Subcutaneous adipose tissue (tissue), 4 donors: ENCODE data around the gene IGSF9B. TPM values are rescaled to one million over a fixed set of nuclear protein-coding genes. Genes with fewer than 3 reads are reported as not detected.

Source experiments
- total RNA-seq, 4 donors: library from RNA; depleted of rRNA; stranded (reverse); fragments of >200 nt; gene quantifications; one replicate each; pipeline ENCODE4 v1.1.0, GENCODE V29; 2016
- TF ChIP-seq, protein P1 (sequence below): fragments of 450-650 bp; IDR thresholded peaks from one replicate; pipeline ENCODE4 v1.5.1; 2016; ENCODE audit warnings: low read depth, mild to moderate bottlenecking, control low read depth, antibody characterized with exemption, moderate library complexity

Gene IGSF9B
- total RNA-seq, 4 donors from 2014 or later: 1.0 to 6.8 (median 2.3) TPM

DNA sequence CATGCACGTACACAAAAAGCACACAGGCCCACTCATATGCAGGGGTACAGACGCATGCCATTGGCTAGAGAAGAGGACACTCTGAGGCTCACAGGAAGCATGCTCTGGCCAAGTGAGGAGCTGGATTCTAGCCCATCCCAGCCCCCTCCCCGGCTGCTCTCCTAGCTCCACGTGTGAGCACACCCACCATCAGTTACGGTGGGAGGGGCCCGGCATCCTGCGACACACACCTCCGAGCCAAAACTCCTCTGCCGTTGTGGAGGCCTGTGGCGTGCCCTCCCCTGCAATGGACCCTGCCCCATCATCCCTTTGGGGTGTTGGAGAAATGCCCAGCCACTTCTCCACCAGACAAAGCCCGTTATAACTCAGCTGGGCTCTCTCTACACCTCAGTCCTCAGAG is 15.1 kb upstream of the IGSF9B start:
- TF ChIP-seq, protein P1, sequence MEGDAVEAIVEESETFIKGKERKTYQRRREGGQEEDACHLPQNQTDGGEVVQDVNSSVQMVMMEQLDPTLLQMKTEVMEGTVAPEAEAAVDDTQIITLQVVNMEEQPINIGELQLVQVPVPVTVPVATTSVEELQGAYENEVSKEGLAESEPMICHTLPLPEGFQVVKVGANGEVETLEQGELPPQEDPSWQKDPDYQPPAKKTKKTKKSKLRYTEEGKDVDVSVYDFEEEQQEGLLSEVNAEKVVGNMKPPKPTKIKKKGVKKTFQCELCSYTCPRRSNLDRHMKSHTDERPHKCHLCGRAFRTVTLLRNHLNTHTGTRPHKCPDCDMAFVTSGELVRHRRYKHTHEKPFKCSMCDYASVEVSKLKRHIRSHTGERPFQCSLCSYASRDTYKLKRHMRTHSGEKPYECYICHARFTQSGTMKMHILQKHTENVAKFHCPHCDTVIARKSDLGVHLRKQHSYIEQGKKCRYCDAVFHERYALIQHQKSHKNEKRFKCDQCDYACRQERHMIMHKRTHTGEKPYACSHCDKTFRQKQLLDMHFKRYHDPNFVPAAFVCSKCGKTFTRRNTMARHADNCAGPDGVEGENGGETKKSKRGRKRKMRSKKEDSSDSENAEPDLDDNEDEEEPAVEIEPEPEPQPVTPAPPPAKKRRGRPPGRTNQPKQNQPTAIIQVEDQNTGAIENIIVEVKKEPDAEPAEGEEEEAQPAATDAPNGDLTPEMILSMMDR: no peak

DNA sequence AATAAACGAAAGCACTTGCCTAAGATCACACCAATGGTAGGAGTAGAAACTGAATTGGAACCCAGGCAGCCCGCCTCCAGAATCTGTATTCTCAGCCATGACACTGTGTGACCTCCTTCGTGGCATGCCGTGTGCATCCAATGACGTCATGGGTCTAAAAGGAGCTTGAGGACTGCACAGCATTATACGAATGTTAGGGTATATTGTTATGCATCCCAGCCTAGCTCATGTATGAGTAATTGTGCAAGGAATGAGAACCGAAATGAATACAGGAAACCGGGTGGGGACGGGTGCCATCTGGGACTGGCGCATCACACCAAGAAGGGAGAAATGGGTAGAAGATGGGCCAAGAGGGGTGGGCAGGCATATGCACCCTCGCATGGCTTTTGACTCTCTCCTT is 12.3 kb upstream of the IGSF9B start:
- TF ChIP-seq, protein P1: no peak

DNA sequence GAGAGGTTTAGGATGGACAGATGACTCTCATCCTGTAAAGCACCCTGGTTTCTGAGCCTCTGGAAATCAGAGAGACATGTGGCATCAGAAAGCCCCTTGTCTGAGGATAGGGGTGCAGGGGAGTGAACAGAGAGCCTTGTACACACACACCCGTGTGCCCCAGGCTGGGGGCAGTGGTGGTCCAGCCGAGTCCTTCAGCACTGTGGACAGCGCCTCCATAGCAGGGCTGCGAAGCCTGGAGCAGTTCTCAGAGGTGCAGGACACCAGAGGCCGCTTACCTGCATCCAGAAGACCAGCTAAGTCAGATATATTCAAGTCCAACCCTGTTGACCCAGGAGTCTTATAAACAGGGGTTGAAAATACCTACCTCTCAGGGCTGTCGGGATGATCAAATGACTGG is 11.5 kb upstream of the IGSF9B start:
- TF ChIP-seq, protein P1: no peak

DNA sequence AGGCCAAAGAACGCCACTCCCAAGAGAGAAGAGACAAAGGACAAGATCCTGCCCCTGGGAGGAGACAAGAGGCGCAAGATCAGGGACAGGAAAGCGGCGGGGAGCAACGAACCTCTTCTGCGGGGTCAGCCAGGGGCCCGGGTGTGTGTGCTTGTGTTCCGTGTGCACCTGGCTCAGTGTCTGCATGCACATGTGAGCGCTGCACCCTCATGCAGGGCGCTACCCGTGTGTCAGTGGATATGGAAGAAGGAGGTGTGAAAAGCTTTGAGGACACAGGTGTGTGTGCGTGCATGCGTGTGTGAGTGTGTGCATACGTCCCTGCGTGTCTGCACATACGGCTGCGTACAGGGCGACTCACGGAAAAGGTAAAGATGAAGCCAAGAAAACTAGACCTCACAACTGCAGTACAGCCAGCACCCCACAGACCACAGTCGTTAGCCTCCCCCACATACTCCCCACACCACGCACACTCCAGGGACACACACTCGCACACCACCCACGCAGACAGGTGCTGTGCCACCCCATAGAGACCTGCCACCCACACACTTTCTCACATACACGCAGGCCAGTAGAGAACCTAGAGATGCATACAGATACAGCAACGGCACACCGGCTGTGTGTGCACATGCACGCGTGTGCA is 11.0 kb upstream of the IGSF9B start:
- TF ChIP-seq, protein P1: no peak

DNA sequence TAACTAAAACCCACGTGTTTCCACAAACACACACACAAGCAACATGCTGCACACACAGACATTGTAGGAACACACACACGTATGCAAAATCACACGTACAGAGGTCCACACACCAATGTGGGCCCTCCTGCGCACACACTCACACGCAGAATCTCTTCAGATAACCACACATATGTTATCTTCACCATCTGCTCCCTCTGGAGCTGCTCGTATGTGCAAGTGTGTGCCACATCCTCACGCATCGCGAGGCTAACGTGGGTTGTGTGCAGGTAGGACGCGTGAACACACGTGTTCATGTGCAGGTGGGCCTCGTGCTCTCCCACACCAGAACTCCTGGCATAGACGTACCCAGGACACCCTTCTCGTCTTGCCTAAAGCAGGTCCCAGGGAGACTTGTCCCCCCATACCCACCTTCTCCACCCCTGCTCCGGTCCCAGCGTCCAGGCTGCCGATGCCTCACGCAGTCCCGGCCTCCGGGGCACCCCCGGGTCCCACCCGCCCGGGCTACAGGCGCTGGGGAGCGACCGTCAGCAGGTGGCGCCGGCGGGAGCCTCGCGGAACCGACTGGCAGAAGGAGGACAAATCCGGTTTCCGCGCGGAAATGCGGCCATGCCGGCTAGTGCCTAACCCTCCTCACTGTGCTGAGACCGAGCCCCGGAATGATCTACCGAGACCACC is 10.3 kb upstream of the IGSF9B start:
- TF ChIP-seq, protein P1: no peak

DNA sequence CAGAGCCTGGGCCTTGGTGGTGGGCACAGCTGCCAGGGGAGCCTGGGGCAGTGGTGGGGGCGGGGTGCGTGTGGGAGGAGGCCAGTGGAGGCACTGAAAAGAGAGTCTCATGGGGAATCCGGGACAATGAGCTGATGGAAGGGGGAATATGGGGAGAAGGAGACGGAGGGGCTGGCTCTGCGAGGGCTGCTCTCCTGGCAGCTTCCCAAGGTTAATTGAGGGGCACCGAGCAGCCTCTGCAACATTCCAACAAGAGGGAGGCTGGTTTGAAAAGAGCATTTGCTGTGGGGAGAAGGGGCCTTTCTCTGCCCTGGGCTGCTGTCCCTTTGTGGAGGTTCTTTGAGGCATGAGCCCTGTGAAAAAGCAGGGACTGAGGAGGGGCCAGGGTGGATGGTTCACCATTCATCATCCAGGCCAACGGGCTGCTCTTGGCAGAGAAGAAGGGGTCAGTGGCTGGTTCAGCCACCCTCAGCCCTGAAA is 9.4 kb upstream of the IGSF9B start:
- TF ChIP-seq, protein P1: no peak

DNA sequence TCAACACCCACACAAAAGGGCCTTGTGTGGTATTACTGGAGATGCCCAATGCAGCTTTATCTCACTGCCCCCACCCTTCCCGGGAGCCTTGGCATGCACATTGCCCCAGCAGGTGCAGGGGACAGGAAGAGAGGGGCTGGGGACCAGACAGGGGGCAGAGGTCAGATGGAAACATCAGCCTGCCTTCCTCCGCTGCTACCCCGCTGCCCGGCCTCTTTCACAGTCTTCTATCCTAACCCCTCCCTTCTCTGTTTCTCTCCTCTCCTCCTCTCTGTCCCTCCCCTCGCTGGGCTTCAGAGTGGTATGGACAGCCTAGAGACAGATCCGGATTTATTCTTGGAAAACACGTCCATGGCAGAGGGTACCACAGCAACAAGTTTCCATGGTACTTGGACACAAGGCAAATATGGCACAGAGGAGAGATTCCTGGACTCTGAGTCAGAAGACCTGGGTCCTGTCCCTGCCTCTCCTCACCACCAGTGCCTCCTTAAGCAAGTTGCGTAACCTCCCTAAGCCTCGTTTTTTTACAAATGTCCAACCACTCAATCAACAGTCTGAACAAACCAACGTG is 8.3 kb upstream of the IGSF9B start:
- TF ChIP-seq, protein P1: no peak
